GM21576 (cell line): ENCODE results near the gene FRYL.

ENCODE experiments used
- ATAC-seq: cut with Tn5 transposase; IDR thresholded peaks from one replicate; pipeline ENCODE4 v1.9.1; 2021; ENCODE audit warnings: mild to moderate bottlenecking, moderate library complexity; ENCODE audit not compliant: unreplicated experiment

FRYL gene

GRCh38 chr4:48566034-48566384 lies 214.1 kb downstream of the FRYL start:
- ATAC-seq: no peak

GRCh38 chr4:48565362-48566033 lies 214.6 kb downstream of the FRYL start:
- ATAC-seq: no peak

DNA sequence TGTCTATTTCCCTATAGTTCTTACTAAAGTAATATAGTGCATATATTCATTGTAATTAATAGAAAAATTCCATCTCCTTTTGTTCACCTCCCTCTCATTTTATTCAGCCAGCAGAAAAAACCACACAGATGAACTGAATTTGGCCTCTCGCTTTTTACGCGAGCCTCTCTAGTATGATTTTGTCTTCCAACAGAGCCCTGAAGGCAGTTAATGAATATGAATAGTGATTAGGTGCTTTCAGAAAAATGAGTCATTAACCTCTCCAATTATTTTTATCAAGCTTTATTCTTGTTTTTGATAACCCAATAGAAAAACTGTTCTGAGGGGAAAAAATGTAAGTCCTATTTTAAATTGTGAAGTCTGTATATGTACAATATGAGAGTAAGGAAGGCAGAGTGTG lies 215.9 kb downstream of the FRYL start:
- no peak for ATAC-seq

DNA sequence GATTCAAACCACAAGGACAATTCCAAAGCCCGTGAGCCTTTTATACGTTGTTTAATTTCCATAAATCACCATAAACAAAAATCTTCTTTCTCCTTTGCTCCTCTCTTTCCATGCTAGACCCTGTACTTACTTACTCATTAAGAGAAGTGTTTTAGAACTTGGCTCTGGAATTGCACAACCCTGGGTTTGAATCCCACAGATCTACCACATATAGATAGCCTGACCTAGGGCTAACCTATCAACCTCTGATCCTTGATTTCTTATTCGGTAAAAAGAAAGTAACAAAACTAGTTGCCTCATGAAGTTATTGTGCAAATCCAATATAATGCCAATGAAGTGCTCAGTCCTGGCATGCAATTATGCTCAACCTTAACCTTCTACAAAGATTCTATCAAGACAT lies 221.3 kb downstream of the FRYL start:
- no peak for ATAC-seq

DNA sequence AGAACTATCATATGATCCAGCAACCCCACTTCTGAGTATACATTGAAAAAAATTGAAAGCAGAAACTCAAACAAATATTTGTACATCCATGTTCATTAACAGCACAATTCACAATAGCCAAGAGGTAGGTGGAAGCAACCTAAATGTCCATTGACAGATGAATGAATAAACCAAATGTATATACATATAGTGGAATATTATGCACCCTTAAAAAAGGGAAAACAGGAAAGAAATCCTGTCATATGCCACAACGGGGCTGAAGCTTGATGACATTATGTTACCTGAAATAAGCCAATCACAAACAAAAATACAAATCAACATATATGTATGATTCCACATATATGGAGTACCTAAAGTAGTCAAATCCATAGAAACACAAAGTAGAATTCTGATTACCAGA lies 222.1 kb downstream of the FRYL start:
- no peak for ATAC-seq

DNA sequence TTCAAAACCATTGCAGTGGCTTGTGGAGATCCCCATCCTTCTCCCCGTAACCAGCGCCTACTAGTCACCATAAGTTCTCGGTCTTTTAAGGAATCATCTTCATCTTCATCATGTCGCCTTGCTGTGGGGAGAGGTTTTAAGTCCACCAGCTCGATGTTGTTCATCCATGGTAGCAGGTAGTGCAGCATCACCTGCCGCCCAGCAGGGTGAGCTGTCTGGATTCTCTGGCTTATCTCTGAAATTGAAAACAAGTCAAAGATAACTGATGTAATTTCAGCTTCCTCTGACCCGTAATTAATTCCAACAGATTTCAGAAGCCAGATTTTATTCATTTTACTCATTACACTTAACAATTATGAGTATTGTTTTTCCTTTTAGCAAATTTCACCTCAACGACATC lies 222.6 kb downstream of the FRYL start:
- no peak for ATAC-seq

GRCh38 chr4:48556268-48556667 lies 223.8 kb downstream of the FRYL start:
- no peak for ATAC-seq

GRCh38 chr4:48554606-48555005 lies 225.5 kb downstream of the FRYL start:
- ATAC-seq: no peak

GRCh38 chr4:48553720-48554119 lies 226.4 kb downstream of the FRYL start:
- no peak for ATAC-seq

DNA sequence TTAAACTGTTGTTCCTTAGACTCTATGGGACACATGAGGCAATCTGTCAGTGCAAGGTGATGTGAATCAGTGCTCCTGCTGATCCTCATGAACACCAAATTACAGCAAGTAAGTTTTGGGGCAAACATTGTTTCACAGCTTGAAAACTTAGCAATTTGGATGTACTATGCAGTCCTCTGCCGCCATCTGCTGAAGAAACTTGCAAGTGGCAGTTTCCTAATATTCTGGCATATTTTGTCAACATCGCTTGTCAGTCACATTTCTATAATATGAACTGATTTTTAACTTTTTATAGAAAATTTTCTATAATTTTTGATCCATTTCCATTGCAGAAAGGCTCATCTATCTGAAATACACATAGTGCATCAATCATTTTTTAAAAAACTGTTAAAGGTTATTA lies 233.7 kb downstream of the FRYL start:
- ATAC-seq: no peak

DNA sequence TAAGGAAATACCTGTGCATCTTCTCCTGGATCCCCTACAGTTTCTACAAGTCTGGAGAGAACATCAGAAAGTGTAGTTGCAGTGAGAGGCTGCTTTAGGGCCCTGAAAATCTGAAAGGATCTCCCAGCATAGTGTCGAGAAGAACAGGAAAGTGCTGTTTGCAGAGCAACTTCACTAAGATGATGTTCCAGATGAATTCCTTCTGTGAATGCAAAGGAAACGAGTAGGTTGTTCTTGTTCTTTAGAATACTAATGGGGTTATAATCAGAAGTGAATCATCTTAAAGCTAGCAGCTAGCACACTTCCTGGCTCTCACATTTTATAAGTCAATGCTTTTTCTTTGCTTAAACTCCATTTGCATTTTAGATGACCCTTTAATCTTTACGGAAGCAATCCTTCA lies 236.3 kb downstream of the FRYL start:
- ATAC-seq: no peak

- no peak for ATAC-seq
These were observed 237.2 kb downstream of the FRYL start for GRCh38 chr4:48542888-48543287.

- no peak for ATAC-seq
These were observed 240.5 kb downstream of the FRYL start for GRCh38 chr4:48539597-48539996.

DNA sequence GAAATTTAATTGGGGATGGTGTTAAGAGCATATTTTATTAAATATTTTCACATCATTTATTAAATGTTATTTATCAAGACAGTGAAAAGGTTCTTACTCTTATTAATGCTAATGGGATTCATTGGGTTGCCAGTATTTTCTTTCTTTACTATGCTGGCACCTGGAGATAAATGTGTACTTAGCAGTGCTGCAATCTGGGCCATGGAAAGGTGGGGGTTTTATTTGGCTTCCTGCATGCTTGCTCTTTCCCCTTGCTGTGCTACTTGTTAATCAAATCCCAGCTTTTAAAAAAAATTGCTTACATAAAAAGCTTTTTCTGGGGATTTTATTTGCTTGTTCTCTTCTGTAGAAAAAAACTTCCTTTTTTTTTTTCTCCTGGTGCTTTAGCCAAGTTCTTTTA lies 241.7 kb downstream of the FRYL start:
- no peak for ATAC-seq

DNA sequence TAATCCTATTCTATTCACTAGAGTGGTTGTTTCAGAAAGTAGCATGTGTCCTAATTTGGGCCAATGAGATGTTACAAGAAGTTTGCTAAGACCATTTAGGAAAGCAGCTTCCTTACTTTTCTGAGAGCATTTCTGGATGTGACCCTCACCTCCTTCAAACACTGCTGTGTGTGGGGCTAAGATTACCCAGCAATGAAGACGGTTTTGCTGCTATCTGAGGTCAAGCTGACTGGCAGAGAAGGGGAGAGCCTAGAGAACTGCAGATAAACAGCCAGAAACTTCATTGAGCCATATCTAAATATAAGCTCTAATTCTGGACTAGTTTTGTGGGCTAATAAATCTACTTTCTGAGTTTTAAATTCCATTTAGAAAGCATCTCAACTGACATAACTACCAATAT lies 253.7 kb downstream of the FRYL start:
- ATAC-seq: no peak

- ATAC-seq: no peak
These were observed 261.9 kb downstream of the FRYL start for GRCh38 chr4:48518143-48518542.

- ATAC-seq: no peak
These were observed 270.5 kb downstream of the FRYL start for GRCh38 chr4:48509543-48509942.

GRCh38 chr4:48506716-48507115 lies 273.4 kb downstream of the FRYL start:
- no peak for ATAC-seq

GRCh38 chr4:48504352-48504751 lies 275.7 kb downstream of the FRYL start:
- ATAC-seq: no peak

DNA sequence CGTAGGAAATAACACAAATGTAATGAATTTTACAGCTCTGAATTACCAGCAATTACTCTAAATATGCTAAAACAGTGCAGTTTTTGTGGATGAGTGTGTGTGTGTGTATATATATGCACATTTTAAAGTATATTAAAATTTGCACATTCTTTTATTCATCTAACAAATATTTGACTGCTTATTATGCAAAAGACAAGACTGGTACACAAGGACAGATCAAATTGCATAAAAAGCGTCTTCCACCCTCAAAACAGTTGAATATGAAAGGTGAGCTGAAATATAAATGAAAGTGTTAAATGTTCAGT lies 276.1 kb downstream of the FRYL start:
- ATAC-seq: no peak

- no peak for ATAC-seq
These were observed 276.6 kb downstream of the FRYL start for GRCh38 chr4:48503233-48504025.

DNA sequence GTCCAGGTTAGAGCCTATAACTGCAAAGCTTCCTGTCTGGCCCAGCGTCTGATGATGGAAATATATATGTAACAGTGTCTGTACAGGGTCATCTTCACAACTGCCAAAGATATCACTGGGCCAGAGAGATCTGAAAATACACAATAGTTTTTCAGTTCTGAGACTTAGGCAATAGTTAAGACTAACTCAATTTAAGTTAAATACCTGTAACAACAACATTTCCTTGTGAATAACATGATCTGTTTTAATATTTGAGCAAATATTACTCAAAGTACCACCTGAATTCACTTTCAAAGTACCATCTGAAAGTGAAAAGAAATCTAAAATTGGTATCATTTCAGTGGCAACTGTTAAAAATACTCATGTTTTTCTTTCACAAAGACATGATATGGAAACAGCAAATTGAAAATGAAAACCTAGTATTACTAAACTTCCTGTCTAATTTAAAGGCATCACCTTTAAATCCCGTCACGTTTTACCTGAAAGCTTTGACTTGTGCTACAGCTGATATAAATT lies 280.5 kb downstream of the FRYL start:
- ATAC-seq: peak; percentile 76

GRCh38 chr4:48498895-48499294 lies 281.2 kb downstream of the FRYL start:
- ATAC-seq: no peak
